PC-3 (cell line): ENCODE measurements around the gene SOX6.

Experiments used
- CTCF ChIP-seq: fragments of 300-600 bp; sonication (generic); conservative IDR thresholded peaks from 2 replicates; pipeline ENCODE4 v1.5.1; 2017; ENCODE audit warnings: antibody characterized with exemption, low read depth, mild to moderate bottlenecking, low read length
- EZH2 ChIP-seq: fragments of 300-600 bp; sonication (generic); IDR thresholded peaks from one replicate; pipeline ENCODE4 v1.6.1; 2017; ENCODE audit warnings: antibody characterized with exemption, mild to moderate bottlenecking, low read length; ENCODE audit not compliant: unreplicated experiment

DNA sequence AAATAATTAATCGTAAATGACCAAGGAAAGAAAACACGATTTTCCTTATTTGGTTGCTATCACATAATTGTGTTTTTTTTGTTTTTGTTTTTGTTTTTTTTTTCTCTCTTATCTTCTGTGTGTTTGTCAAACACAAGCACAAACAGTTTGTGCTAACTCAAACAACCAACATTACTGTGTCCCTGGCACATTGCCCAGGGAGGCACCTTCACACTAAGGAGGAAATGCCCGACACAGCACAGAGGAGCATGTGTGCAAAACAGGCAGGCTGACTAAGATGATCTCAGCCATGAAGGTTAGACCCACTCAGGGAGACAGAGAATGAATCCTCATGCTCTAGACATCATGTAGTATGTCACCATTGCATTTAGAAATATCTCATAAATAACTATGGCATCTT, 130.1 kb downstream of the SOX6 start:
- no peak for TF ChIP-seq CTCF
- TF ChIP-seq EZH2: no peak
